HG03432 (cell line): ENCODE results near the gene SHISA7.
"Not testable (repeated sequence)": the region's sequence is repeated elsewhere in the genome, so short reads cannot be mapped to it uniquely, and the experiment has no call there.

Source experiments
- ATAC-seq: cut with Tn5 transposase; IDR thresholded peaks from one replicate; pipeline ENCODE4 v1.9.1; 2021; ENCODE audit warnings: mild to moderate bottlenecking, moderate library complexity; ENCODE audit not compliant: unreplicated experiment

The SHISA7 gene

DNA sequence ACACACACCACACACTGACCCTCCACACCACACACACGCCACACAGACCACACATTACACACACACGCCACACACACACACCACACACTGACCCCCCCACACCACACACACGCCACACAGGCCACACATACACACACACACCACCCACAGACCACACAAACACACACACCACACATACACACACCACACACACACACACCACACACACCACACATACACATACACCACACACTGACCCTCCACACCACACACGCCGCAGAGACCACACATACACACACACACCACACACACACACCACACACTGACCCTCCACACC, 5.0 kb upstream of the SHISA7 start:
- ATAC-seq = not testable (repeated sequence)

DNA sequence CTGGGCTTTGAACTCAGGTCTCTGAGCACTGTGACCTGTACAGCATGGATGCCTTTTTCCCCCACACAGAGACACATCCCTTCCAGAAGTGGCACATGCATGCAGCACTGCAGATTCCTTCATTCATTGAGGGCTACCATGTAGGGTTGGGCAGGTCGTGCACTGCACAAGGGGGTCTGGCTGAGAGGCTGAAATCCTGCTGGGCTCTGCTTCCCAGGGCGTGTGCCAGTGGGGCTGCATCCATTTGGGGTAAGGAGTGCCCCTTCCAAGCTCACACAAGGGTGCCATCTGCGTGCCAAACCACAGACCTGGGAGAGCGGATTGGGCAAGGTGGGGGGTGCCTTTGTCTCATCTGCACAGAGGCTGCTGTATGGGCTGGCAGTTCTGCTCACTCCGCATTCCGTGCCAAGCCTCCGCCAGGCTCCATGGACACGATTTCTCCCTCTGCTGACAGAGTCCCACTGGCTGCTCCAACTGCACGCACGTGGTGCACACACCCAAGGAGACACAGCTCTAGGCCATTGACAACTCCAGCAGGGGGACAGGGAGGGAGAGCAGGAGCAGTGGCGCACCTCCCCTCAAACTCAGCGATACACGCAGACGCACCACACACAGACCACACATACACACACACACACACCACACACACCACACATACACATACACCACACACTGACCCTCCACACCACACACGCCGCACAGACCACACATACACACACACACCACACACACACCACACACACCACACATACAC, 4.5 kb upstream of the SHISA7 start:
- ATAC-seq = no peak

DNA sequence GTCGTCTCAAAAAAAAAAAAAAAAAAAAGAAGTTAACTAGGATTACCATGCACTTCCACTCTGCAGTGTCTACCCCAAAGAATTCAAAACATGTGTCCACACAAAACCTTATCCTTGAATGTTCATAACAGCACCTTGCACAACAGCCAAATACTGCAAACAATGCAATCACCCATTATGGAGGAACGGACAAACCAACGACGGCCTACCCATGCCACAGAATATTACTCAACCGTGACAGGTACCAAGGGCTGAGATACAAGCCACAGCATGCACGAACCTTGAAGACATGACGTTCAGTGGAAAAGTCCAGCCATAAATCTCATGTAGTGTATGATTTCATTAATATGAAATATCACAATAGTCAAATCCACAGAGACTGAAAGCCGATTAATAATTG, 3.0 kb upstream of the SHISA7 start:
- ATAC-seq = no peak

DNA sequence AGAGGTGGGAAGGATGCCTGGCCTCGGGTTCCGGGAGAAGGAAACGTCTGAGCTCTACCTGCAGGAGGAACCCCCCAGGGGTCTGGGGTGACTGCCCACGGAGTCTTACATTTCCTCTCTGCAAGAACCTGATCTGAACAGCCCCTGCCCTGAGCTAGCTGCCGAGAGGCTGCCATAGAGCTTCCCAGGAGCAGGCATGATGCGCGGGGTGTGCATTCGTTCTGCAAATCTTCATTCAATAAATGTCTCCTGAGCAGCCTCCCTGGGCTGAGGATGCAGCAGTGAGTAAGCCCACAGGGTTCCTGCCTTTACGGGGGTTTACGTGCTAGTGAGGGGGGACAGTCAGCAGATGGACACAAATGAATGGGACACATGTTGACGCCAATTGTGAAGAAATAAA, 1.5 kb upstream of the SHISA7 start:
- ATAC-seq = no peak

DNA sequence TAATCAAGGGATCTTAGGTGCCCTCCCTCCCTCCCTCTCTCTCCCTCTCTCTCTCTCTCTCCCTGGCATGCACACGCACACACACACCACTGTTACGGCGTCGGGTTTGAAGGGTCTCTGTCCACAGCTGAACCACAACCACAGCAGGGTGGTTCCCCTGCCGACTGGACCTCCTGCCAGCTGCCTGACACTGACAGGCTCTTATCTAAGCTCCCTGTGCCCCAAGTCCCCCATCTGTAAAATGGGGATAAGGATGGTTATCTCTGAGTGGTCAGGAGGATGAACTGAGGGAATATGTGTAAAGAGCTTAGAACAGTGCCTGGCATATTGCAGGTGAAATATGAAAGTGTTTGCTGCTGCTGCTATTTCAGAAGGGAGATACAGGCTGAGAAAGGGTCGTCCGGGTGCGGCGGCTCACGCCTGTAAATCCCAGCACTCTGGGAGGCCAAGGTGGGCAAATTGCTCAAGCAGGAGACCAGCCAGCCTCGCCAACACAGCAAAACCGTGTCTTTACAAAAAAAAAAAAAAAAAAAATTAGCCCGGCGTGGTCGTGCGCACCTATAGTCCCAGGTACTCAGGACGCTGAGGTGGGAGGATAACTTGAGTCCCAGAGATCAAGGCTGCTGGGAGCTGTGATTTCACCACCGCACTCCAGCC, 852 bp upstream of the SHISA7 start:
- no peak for ATAC-seq

DNA sequence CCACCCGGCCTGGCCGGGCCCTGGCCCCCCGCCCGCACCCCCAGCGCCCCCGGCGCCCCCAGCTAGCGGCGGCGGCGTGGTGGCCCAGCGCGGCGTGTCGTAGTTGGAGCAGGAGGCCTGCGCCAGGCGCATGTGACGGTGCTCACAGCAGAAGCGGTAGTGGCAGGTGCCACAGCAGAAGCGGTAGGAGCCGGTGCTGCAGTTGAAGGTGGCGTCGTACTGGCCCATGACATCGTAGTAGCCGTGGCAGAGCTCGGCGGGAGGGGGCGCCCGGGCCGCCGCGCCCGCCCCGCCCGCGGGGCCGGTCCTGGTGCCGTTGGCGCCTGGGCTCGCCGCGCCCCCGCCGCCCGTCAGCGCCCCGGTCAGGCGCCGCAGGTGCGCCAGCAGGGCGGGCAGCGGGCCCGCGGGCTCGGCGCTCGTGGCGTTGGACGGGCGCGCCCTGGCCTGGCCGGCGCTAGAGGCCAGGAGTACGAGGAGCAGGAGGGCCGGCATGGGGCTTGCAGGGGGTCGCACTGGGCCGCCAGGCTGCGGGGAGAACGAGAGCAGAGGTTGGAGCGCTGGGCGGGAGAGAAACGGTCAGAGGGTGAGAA, 633 bp downstream of the SHISA7 start:
- ATAC-seq = no peak

DNA sequence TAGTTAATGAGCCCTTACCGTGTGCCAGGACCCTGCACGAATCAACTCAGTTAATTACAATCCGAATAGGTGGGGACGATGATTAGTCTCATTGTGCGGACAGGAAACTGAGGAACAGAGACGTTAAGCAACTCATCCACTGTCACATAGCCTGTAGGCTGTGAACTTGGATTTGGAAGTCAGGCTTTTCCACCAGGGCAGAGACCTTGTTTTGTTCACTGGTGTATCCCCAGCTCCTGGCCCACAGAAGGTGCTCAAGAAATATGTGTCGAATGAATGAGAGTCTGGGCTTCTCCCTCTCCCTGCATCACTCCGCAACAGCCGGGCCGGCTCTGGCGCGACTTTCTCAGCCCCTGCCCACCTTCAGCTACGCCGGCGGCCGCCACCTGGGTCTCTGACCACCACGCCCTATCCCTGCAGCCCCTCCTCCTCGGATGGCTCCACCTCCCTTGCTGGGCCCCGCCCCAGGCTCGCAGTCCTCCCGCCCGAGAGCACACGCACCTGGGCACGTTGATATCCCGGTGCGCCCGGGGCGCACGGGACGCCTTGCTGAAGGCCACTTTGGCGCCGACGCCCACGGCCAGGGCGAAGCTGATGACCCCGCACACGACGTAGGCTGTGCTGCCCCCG, 1.3 kb downstream of the SHISA7 start:
- ATAC-seq = no peak

DNA sequence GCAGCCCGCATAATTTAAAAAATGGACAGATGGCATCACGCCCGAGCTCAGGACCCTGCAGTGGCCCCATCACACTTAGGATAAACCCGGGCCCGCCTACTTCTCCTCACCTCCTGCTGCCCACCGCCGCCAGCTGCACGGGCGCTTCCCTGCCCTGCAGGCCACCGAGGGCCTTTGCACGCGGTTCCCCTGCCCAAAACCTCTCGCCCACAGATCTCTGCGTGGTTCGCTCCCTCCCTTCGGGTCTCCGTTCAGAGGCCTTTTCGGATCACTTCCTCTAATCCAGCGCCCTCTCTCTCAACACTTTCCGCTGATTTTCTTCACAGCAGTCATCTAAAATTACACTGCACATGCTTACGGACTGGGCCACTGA, 1.8 kb downstream of the SHISA7 start:
- ATAC-seq = no peak

DNA sequence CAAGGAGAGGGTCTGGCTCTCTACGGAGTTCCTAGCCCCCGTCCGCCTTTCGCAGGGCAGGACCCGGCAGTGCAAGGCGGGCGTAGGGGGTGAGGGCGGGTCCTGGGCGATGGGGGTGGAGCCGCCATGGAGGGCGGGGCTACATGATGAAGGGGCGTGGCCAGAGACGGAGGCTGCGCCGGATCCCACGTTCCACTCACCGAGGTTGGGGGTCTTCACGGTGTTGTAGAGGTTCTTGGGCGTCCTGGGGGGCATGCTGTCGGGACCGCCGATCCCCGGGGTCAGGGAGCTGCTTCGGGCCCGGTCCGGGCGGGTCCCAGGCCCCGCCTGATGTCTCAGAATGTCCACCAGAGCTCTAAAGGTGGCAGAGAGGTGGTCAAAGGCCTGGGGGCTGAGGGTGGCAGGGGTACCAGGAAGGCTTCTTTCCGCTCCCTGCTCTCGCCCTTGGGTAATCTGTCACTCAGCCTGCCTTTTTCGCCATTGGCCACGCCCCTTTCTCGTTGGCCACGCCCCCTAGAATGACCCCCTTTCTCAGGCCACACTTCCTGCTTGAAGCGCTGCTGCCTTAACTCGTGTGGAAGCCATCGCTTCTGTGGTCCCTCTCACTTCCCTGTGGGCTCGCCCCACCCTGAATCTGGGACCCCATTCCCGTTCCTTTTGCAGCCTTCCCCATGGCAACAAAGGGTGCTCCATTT, 2.5 kb downstream of the SHISA7 start:
- no peak for ATAC-seq

DNA sequence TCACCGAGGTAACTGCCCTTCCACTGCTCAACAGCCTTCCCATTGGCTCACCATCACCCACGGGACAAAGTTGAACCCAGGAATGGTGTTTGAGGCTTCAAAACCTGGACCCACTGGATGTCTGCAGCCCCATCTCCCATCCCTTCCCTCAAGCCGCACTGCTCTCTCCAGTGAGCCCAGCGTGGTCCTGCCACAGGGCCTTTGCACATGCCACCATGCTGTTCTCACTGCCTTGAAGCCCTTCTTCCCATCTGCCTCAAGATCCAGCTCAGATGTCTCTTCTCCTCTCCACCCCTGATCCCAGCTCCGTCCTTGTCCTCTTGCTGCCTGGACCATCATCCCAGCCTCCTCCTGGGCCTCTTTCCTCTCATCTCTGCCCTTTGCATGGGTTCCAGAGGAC, 4.0 kb downstream of the SHISA7 start:
- ATAC-seq = no peak

DNA sequence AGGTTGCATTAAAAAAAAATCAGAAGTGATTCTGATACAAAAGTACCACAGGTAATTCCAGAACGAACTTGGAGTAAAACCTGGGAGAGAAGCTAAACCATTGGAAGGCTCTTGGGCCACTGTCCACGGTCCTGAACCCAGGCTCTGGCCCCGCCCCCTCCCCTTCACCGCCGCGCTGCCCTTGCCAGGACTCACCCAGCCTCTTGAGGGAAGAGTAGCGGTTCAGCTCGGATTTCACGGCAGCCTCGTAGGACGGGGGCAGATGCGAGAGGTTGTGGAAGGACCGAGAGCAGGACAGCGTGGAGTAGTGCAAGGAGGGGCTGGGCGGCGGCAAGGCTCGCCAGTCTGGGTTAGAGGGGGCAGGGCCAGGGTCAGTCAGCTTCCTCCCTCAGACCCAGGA, 5.7 kb downstream of the SHISA7 start:
- no peak for ATAC-seq

DNA sequence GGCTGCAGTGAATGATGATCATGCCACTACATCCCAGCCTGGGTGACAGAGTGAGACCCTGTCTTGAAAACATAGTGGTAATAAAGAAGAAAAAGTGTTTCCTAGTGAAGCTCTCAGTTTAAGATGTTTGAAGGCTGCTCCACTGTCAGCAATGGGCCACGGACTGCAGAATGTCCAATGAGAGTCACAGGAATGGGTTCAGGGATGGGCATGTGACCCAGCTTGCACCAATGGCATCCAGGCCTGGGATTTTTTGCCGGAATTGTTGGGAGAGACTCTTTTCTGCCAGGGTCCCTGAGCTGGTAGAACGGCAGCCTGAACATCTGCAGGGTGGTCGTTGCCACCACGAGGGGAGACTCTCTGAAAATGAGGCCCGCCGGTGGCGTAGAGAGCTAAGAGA, 6.3 kb downstream of the SHISA7 start:
- no peak for ATAC-seq

DNA sequence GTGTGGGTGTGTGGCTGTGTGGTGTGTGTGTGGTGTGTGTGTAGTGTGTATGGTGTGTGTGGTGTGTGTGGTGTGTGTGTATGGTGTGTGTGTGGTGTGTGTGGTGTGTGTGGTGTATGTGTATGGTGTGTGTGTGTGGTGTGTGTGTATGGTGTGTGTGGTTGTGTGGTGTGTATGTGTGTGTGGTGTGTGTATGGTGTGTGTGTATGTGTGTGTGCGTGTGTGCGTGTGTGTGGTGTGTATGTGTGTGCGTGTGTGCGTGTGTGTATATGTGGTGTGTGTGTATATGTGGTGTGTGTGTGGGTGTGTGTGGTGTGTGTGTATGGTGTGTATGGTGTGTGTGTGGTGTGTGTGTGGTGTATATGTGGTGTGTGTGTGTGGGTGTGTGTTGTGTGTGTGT, 8.1 kb downstream of the SHISA7 start:
- ATAC-seq = no peak

DNA sequence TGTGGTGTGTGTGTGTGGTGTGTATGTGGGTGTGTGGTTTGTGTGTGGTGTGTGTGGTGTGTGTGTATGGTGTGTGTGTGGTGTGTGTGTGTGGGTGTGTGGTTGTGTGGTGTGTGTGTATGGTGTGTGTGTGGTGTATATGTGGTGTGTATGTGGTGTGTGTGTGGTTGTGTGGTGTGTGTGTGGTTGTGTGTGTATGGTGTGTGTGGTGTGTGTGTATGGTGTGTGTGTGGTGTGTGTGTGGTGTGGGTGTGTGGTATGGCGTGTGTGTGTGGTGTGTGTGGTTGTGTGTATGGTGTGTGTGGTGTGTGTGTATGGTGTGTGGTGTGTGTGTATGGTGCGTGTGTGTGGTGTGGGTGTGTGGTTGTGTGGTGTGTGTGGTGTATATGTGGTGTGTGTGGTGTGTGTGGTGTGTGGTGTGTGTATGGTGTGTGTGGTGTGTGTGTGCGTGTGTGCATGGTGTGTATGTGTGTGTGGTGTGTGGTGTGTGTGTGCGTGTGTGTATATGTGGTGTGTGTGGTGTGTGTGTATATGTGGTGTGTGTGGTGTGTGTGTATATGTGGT, 8.7 kb downstream of the SHISA7 start:
- no peak for ATAC-seq

DNA sequence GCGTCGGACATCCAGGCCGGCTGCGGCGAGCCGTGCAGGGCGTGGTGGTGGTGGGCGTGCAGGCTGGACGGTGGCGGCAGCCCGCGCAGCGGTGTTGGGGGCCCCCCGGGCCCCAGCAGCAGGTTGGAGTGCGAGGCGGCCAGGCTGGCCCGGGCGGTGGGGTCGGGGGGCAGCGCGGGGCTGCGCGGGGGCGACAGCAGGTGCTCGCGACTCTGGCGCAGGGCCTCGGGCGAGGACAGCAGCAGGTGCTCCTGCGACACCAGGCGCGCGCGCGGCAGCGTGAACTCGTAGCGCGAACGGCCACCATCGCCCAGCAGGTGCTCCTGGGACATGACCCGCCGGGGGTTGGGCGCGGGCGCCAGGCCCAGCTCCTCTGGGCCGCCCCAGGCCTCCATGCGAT, 9.8 kb downstream of the SHISA7 start:
- ATAC-seq = no peak

DNA sequence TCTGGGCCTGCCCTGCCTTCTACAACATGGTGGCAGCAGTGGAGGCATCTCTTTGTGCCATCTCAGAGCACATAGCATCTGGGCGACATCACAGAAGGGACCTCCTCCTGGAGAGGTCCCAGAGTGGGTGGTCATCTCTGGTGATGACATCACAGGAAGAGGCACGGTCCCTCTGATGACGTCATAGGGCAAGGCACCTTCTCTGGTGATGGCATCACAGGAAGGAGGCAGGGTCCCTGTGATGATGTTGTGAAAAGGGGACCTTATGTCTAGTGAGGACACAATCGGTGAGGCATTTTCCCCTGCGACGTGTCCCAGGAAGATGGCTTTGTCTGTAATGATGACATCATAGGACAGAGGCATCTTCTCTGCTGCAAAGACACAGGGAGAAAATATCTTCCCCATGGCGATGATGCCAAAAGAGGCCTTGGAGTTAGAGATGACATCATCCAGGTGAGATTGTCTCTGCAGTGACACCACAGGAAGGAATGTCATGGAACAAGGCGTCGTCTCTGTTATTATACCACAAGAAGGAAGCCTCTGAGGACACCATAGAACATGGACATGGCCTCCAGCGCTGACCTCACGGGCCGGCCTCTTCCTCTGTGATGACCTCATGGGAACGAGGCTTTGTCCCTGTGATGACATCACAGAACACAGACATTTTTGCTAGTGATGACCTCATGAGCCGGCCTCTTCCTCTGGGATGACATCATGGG, 10.7 kb downstream of the SHISA7 start:
- no peak for ATAC-seq

DNA sequence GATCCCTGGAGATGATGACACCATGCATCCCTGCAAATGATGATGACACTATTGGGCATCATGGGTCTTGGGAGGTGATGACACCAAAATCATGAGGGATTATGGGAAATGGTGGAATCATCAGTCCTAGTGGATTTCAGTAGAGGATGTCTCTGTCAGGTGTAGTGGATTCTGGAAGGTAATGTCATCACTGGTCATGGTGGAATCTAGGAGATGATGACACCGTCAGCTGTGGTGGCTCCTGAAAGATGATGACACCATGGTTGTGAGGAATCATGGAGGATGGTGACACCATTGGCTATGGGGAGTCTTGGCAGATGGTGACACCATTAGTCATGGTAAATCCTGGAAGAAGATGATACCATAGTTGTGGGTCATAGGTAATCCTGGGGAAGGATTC, 11.9 kb downstream of the SHISA7 start:
- no peak for ATAC-seq

DNA sequence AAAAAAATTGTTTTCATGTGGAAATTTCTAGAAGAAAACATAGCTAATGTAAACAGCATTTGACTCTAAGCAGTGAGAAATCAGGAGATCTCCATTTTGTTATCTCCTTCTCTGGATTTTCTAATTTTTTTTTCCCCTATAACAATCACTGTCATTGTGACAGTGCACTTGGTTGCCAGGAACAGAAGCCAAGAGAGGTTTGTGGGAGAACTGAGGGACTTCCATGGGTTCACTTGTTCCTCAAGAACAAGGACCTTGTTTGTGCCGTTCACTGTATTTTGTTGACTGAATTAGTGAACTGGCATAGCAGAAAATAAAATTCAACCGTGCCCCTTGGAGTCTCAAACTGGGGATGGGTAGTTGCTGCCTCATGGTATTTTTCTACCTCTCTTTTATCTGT, 17.1 kb downstream of the SHISA7 start:
- ATAC-seq = no peak

DNA sequence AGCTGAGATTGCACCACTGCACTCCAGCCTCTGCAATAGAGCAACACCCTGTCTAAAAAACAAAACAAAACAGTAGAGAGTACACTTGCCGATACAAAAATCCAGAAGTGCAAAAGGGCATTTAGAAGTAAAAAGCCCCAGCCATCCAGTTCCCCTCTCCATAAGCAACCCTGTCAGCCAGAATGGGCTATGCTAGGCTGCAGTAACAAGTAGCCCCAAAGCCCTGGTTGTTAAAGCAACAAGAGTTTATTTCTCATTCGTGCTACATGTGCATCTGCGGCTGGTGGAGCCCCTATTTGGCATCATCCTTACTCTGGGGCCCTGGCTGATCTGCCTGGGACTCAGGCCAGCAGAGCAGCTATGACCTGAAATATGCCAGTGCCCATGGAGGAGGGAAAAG, 18.6 kb downstream of the SHISA7 start:
- ATAC-seq = no peak

DNA sequence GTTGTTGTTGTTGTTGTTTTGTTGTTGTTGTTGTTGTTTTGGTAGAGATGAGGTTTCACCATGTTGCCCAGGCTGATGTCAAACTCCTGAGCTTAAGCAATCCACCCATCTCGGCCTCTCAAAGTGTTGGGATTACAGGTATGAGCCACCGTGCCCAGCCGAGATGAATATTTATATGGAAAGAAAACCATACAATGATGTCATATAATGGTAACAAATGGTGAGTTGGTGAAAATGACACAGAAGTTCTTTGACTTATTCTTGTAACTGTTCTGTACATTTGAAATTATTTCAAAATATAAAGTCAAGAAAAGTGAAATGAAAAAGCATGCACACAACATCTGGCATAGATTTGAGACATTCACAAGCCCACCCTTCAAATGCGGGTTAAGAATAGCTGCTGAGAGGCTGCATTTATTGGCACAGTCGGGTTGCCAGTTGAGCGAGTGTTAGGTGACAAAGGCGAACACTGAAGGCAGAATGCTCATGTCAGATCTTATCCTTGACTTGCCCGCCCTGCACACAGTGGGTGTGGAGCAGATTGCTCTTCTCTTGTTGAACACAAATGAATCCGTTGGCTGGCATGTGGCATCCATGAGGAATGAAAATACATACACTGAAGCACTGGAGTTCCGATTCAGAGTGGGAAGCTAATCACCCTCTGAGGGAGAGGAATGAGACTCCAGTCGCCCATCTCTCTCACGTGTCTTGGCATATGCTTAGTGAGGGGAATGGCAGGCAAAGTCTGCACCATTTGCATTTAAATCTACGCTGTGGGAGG, 19.7 kb downstream of the SHISA7 start:
- ATAC-seq = no peak
